ENCODE results near the gene FAM20B.
A peak's percentile ranks its signal among the peaks of the same experiment; 100 is the strongest.

Gene FAM20B

DNA sequence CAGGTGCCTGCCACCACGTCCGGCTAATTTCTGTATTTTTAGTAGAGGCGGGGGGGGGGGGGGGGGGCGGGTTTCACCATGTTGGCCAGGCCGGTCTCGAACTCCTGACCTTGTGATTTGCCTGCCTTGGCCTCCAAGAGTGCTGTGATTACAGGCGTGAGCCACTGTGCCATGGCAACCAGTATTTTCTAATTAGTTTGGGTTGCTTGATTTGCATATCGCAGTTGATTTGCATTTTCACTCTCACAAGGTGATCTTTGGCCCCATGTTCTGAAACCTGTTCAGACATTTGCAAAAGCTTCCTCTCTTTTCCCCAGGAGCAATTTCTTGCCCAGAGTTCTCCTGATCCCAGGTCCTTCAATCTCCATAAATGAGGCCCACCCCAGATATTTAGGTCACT lies 57.8 kb downstream of the FAM20B start:
- TF ChIP-seq EZH2 (IDR thresholded peaks at IDR 0.05; ENCODE audit: borderline replicate concordance, low read length) (no peak), CTCF (IDR thresholded peaks at IDR 0.05; ENCODE audit: low read length) (no peak)
- peaks cover 9% of the 10 kb centered on the region; the same call in 1 of the 2 replicates for H3K79me2 ChIP-seq (ENCODE audit: insufficient read depth, low read length)
- H2AFZ ChIP-seq (ENCODE audit: low read length) = no peak overlapping the region
- no peaks in the 10 kb centered on the region for H3K9me2 ChIP-seq (ENCODE audit: low read depth, low read length)
- H3K4me2 ChIP-seq (ENCODE audit: low read length) = peak overlapping the region; percentile 91
- H3K9ac ChIP-seq (ENCODE audit: low read length) = peak overlapping the region; percentile 85
- peaks cover 40% of the 10 kb centered on the region for H3K36me3 ChIP-seq (ENCODE audit: insufficient read depth, low read length)
- peak overlapping the region; percentile 79 for H3K4me3 ChIP-seq (ENCODE audit: low read depth, low read length, poor library complexity, severe bottlenecking)
- 0 out of 2 replicates have a peak, but pooled peaks cover 2% of the 10 kb centered on the region for H3F3A ChIP-seq (ENCODE audit: insufficient read depth, low read length)
- H3K27me3 ChIP-seq (ENCODE audit: insufficient read depth, low read length) = no peaks in the 10 kb centered on the region
- peak overlapping the region; percentile 94 for H3K27ac ChIP-seq (ENCODE audit: low read depth, low read length, poor library complexity, severe bottlenecking)
- H4K20me1 ChIP-seq (ENCODE audit: insufficient read depth, low read length) = no peaks in the 10 kb centered on the region
- H3K4me1 ChIP-seq (ENCODE audit: insufficient read depth, low read length, severe bottlenecking) = peaks cover 48% of the 10 kb centered on the region
- H3K9me3 ChIP-seq (ENCODE audit: low read length) = no peaks in the 10 kb centered on the region

DNA sequence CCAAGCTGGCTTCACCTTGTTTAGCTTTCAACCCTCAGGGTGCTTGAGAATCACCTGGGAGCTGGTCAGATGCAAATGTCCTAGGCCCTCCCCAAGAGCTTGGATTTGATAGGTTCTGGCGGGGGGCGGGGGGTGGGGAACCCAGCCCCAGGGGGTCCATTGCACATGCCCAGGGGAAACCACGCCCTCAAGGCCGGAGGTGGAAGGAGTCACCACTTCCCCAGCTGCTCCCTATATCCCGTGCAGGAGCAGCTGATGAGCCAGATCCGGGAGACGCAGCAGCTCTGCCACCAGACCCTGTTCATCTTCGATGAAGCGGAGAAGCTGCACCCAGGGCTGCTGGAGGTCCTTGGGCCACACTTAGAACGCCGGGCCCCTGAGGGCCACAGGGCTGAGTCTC lies 62.0 kb downstream of the FAM20B start:
- Histone ChIP-seq H3K4me2 (ENCODE audit: low read length) (no peak overlapping the region; the same call in 1 of the 2 replicates), H2AFZ (ENCODE audit: low read length) (no peak overlapping the region), H3K4me3 (ENCODE audit: low read depth, low read length, poor library complexity, severe bottlenecking) (no peak overlapping the region), H3F3A (ENCODE audit: insufficient read depth, low read length) (0 out of 2 replicates have a peak, but pooled peaks cover 2% of the 10 kb centered on the region), H4K20me1 (ENCODE audit: insufficient read depth, low read length) (no peaks in the 10 kb centered on the region), H3K9ac (ENCODE audit: low read length) (no peak overlapping the region), H3K9me2 (ENCODE audit: low read depth, low read length) (no peaks in the 10 kb centered on the region), H3K9me3 (ENCODE audit: low read length) (no peaks in the 10 kb centered on the region), H3K4me1 (ENCODE audit: insufficient read depth, low read length, severe bottlenecking) (peaks cover 44% of the 10 kb centered on the region), H3K36me3 (ENCODE audit: insufficient read depth, low read length) (peaks cover 77% of the 10 kb centered on the region), H3K27ac (ENCODE audit: low read depth, low read length, poor library complexity, severe bottlenecking) (peak overlapping the region; percentile 29), H3K27me3 (ENCODE audit: insufficient read depth, low read length) (no peaks in the 10 kb centered on the region), H3K79me2 (ENCODE audit: insufficient read depth, low read length) (peaks cover 9% of the 10 kb centered on the region; the same call in 1 of the 2 replicates)
- no peak for TF ChIP-seq EZH2 (IDR thresholded peaks at IDR 0.05; ENCODE audit: borderline replicate concordance, low read length)
- no peak for TF ChIP-seq CTCF (IDR thresholded peaks at IDR 0.05; ENCODE audit: low read length)

- Histone ChIP-seq H2AFZ (ENCODE audit: low read length) (no peak overlapping the region), H3K27ac (ENCODE audit: low read depth, low read length, poor library complexity, severe bottlenecking) (no peak overlapping the region), H3K79me2 (ENCODE audit: insufficient read depth, low read length) (no peaks in the 10 kb centered on the region), H3K4me1 (ENCODE audit: insufficient read depth, low read length, severe bottlenecking) (peaks cover 27% of the 10 kb centered on the region), H3K4me2 (ENCODE audit: low read length) (no peak overlapping the region), H3F3A (ENCODE audit: insufficient read depth, low read length) (no peaks in the 10 kb centered on the region), H3K9me2 (ENCODE audit: low read depth, low read length) (no peaks in the 10 kb centered on the region), H3K9me3 (ENCODE audit: low read length) (no peaks in the 10 kb centered on the region), H4K20me1 (ENCODE audit: insufficient read depth, low read length) (no peaks in the 10 kb centered on the region), H3K36me3 (ENCODE audit: insufficient read depth, low read length) (peaks cover 87% of the 10 kb centered on the region), H3K27me3 (ENCODE audit: insufficient read depth, low read length) (no peaks in the 10 kb centered on the region), H3K9ac (ENCODE audit: low read length) (no peak overlapping the region), H3K4me3 (ENCODE audit: low read depth, low read length, poor library complexity, severe bottlenecking) (no peak overlapping the region)
- TF ChIP-seq EZH2 (IDR thresholded peaks at IDR 0.05; ENCODE audit: borderline replicate concordance, low read length) (no peak), CTCF (IDR thresholded peaks at IDR 0.05; ENCODE audit: low read length) (no peak)
Observed at GRCh38 chr1:179089827-179090482, 64.3 kb downstream of the FAM20B start.

Measured in OCI-LY1 (cell line).